Calu3 (cell line): Measurements from ENCODE around the gene TMEM259. TPM values are rescaled to one million over a fixed set of nuclear protein-coding genes. Genes with fewer than 3 reads are reported as not detected.

Experiments
- BruUV-seq: library from RNA; stranded (reverse); fragments of 400-500 nt; replicated peaks from 2 replicates; lab custom pipeline; 2021; lab: Mats Ljungman, UMichigan
- CTCF ChIA-PET: fragments of 300-600 bp; sonication (Branson Sonifier 250); formaldehyde crosslinking; loops from one replicate; lab custom pipeline; 2022; ENCODE audit warnings: antibody characterized with exemption; lab: Charles Lee
- DNase-seq: peaks from one replicate; pipeline ENCODE4 v3.0.0; 2022
- H3K27ac Mint-ChIP-seq: one replicate; pipeline ENCODE4 v1.8.0; 2022; ENCODE audit warnings: mixed read lengths; ENCODE audit not compliant: unreplicated experiment
- H3K27me3 Mint-ChIP-seq: one replicate; pipeline ENCODE4 v1.8.0; 2022; ENCODE audit warnings: mixed read lengths; ENCODE audit not compliant: unreplicated experiment
- H3K36me3 Mint-ChIP-seq: one replicate; pipeline ENCODE4 v1.8.0; 2022; ENCODE audit warnings: mild to moderate bottlenecking, moderate library complexity, mixed read lengths; ENCODE audit not compliant: insufficient read depth, unreplicated experiment
- H3K4me1 Mint-ChIP-seq: one replicate; pipeline ENCODE4 v1.8.0; 2022; ENCODE audit warnings: mild to moderate bottlenecking, low read depth, mixed read lengths; ENCODE audit not compliant: unreplicated experiment
- H3K4me3 Mint-ChIP-seq: one replicate; pipeline ENCODE4 v1.8.0; 2022; ENCODE audit warnings: mild to moderate bottlenecking, low read depth, moderate library complexity, mixed read lengths; ENCODE audit not compliant: unreplicated experiment
- H3K9me3 Mint-ChIP-seq: one replicate; pipeline ENCODE4 v1.8.0; 2022; ENCODE audit warnings: low read depth, mixed read lengths; ENCODE audit not compliant: unreplicated experiment
- intact Hi-C: fragments of 100-400 bp; cut with micrococcal nuclease; formaldehyde crosslinking; loops from one replicate; pipeline ENCODE4 v1.10.0; 2022; ENCODE audit not compliant: unreplicated experiment
- total RNA-seq: library from RNA; stranded (reverse); gene quantifications from 2 replicates; pipeline ENCODE4 v1.2.3, GENCODE V29; 2022
- TF ChIP-seq, protein P1 (sequence below): fragments of 200-600 bp; IDR thresholded peaks from one replicate; pipeline ENCODE4 v1.8.0; 2022; ENCODE audit warnings: antibody characterized with exemption; ENCODE audit not compliant: unreplicated experiment

Gene TMEM259
- total RNA-seq, 1 experiment from 2014 or later = 129 TPM

- no TSS peak for BruUV-seq
- no peak for DNase-seq
- peaks cover 19% of the 10 kb centered on the region for H3K4me1 Mint-ChIP-seq
- no peak overlapping the region for H3K27ac Mint-ChIP-seq
- intact Hi-C loops = no loop called here
- peaks cover 33% of the 10 kb centered on the region for H3K36me3 Mint-ChIP-seq
- H3K4me3 Mint-ChIP-seq = no peak overlapping the region
- CTCF ChIA-PET = no interaction called here
- TF ChIP-seq, protein P1, sequence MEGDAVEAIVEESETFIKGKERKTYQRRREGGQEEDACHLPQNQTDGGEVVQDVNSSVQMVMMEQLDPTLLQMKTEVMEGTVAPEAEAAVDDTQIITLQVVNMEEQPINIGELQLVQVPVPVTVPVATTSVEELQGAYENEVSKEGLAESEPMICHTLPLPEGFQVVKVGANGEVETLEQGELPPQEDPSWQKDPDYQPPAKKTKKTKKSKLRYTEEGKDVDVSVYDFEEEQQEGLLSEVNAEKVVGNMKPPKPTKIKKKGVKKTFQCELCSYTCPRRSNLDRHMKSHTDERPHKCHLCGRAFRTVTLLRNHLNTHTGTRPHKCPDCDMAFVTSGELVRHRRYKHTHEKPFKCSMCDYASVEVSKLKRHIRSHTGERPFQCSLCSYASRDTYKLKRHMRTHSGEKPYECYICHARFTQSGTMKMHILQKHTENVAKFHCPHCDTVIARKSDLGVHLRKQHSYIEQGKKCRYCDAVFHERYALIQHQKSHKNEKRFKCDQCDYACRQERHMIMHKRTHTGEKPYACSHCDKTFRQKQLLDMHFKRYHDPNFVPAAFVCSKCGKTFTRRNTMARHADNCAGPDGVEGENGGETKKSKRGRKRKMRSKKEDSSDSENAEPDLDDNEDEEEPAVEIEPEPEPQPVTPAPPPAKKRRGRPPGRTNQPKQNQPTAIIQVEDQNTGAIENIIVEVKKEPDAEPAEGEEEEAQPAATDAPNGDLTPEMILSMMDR = no peak
- H3K27me3 Mint-ChIP-seq = no peaks in the 10 kb centered on the region
- no peaks in the 10 kb centered on the region for H3K9me3 Mint-ChIP-seq
Measured at GRCh38 chr19:1013218-1013617, 7.7 kb downstream of the TMEM259 start.

GRCh38 chr19:1012334-1012733 is 8.6 kb downstream of the TMEM259 start:
- Mint-ChIP-seq H3K9me3 (no peaks in the 10 kb centered on the region), H3K27me3 (no peaks in the 10 kb centered on the region), H3K4me3 (no peak overlapping the region), H3K27ac (no peak overlapping the region), H3K36me3 (peaks cover 30% of the 10 kb centered on the region), H3K4me1 (peaks cover 10% of the 10 kb centered on the region)
- TF ChIP-seq, protein P1 = no peak
- CTCF ChIA-PET = no interaction called here
- DNase-seq = no peak
- no TSS peak for BruUV-seq
- intact Hi-C loops = no loop called here

- peaks cover 30% of the 10 kb centered on the region for H3K36me3 Mint-ChIP-seq
Measured at GRCh38 chr19:1011831-1012333, 9.0 kb downstream of the TMEM259 start.

GRCh38 chr19:1010586-1011510 is 10.1 kb downstream of the TMEM259 start:
- CTCF ChIA-PET = no interaction called here

More at GRCh38 chr19:1011831-1012333, 9.0 kb downstream of the TMEM259 start:
- H3K4me1 Mint-ChIP-seq = peaks cover 6% of the 10 kb centered on the region
- H3K4me3 Mint-ChIP-seq = no peak overlapping the region
- no peaks in the 10 kb centered on the region for H3K9me3 Mint-ChIP-seq
- intact Hi-C loops = no loop called here
- DNase-seq = no peak
- H3K27ac Mint-ChIP-seq = no peak overlapping the region
- H3K27me3 Mint-ChIP-seq = no peaks in the 10 kb centered on the region
- BruUV-seq = no TSS peak
- CTCF ChIA-PET = no interaction called here
- TF ChIP-seq, protein P1 = no peak

More at GRCh38 chr19:1010586-1011510, 10.1 kb downstream of the TMEM259 start:
- Mint-ChIP-seq H3K36me3 (peaks cover 25% of the 10 kb centered on the region), H3K4me3 (no peak overlapping the region), H3K27ac (no peak overlapping the region), H3K4me1 (no peaks in the 10 kb centered on the region), H3K27me3 (no peaks in the 10 kb centered on the region), H3K9me3 (no peaks in the 10 kb centered on the region)
- no TSS peak for BruUV-seq
- intact Hi-C loops = no loop called here
- TF ChIP-seq, protein P1 = no peak
- DNase-seq = no peak
